Body of pancreas (tissue), 4 donors: ENCODE measurements around the gene PTPRM.

Experiments used
- POLR2A ChIP-seq, 3 donors: fragments of 450-650 bp; IDR thresholded peaks; one replicate each; pipeline ENCODE4 v1.6.1; 2016; ENCODE audit warnings: antibody characterized with exemption in 3 of 3, mild to moderate bottlenecking in 2 of 3
- TF ChIP-seq, protein P1 (sequence below), 7 experiments: fragments of 450-650 bp in 4 of 7; fragments of 200-600 bp in 3 of 7; sonication (generic) in 3 of 7; IDR thresholded peaks; one replicate each; pipeline ENCODE4 v1.5.1; 2016 to 2019; ENCODE audit warnings: antibody characterized with exemption in 7 of 7

GRCh38 chr18:8260827-8261226 lies 693.7 kb downstream of the PTPRM start:
- TF ChIP-seq, protein P1, sequence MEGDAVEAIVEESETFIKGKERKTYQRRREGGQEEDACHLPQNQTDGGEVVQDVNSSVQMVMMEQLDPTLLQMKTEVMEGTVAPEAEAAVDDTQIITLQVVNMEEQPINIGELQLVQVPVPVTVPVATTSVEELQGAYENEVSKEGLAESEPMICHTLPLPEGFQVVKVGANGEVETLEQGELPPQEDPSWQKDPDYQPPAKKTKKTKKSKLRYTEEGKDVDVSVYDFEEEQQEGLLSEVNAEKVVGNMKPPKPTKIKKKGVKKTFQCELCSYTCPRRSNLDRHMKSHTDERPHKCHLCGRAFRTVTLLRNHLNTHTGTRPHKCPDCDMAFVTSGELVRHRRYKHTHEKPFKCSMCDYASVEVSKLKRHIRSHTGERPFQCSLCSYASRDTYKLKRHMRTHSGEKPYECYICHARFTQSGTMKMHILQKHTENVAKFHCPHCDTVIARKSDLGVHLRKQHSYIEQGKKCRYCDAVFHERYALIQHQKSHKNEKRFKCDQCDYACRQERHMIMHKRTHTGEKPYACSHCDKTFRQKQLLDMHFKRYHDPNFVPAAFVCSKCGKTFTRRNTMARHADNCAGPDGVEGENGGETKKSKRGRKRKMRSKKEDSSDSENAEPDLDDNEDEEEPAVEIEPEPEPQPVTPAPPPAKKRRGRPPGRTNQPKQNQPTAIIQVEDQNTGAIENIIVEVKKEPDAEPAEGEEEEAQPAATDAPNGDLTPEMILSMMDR (IDR thresholded peaks at IDR 0.05) = no peak
- TF ChIP-seq POLR2A (IDR thresholded peaks at IDR 0.05) = no peak
